Activated CD8-positive, alpha-beta memory T cell treated with anti-CD3 and anti-CD28 coated beads, Interleukin-2, amount 50 U/mL, for 4 hours (primary cell): Measurements from ENCODE around the gene TMEM220.
"Not testable (repeated sequence)": the region's sequence is repeated elsewhere in the genome, so short reads cannot be mapped to it uniquely, and the experiment has no call there.

Experiments used
- DNase-seq: peaks from one replicate; pipeline ENCODE4 v3.0.0-alpha.2; 2020

TMEM220 gene

DNA sequence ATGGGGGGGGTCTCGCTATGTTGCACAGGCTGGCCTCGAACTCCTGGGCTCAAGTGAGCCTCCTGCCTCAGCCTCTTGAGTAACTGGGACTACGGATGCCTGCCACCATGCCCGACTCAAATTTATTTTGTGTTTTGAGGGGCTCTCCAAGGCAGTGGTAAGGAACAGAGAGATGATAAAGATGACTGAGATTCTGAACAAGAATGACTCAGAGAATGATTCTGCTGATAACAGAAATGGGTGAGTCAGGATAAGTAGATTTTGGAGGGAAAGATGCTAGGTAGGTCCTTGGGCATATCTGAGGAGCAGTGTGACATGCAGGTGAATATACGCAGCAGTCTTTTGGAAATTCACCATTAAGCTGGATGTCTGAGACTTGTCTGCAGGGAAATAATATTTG lies 2.6 kb downstream of the TMEM220 start:
- no peak for DNase-seq

DNA sequence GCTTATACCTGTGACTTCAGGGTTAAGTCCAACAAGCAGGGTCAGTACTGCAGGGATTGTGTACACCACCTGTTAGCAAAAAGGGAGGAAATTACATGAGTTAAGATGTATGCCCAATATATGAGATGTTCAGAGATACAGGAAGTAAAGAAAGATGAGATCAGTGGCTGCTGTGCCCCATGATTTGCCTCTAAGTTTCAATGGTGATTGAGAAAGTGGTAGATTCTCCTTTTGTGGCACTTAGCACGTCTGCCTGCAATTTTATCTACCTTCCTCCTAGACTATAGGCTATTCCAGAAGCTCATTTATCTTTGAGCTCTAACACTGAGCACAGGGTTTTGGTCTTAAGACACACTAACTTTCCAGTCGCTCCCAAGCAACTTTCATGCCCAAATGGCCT lies 3.6 kb downstream of the TMEM220 start:
- no peak for DNase-seq

DNA sequence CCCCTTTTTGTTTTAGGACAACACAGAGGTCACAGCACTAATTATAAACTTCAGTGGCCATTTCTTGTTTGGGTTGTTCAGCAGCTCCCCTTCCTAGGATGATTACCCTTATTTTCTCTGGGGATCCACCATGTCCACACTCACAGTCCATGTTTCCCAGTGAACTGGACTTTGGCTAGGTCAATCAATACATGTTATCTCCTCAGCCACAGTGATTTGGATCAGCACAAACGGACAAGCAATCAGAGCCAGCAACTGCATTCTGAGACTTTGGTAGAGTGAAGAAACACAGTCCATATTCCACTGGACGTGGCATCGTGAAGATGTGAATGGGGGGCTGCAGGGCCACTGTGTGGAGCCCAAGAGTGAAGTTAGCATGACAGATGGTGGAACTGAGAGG lies 4.6 kb downstream of the TMEM220 start:
- no peak for DNase-seq

DNA sequence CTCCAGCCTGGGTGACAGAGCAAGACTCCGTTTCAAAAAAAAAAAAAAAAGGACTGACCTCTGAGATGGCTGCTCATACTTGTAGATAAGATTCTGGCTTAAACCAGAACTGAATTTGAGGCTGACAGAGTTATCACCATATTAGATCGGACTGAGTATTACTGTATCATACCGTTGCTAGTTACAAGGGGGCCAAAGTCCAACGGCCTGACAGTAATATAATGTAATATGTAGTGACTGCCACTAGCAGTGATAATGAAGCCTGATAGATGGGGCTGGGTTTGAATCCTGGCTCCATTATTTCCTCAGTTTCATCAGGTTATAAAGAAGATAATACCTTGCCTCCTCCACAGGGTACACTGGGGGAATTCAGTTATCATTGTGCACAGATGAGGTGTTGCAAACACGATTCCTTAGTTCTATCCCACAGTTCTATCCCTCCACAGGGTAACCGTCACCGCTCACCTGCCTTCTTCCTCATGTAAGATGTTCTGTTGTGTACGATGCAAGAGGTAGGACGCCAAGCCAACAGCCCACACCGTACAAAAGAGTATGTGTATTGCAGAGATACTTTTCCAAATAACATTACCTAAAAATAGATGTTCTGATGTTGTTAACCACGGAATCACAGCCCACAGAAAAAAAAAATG lies 5.2 kb downstream of the TMEM220 start:
- DNase-seq = no peak

DNA sequence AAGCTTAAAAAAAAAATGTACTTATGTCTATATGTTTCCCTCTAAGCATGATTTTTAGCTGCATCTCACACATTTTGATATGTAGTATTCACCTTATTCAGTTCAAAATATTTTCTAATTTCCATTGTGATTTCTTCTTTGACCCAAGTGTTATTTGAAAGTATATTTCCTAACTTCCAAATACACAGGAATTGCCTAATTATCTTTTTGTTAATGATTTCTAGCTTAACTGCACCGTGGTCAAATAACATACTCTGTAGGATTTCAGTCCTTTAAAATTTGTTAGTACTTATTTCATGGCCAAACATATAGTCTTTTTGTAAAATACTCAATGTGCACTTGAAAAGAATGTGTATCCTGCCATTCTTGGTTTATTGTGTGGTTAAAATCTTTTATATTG lies 11.3 kb downstream of the TMEM220 start:
- no peak for DNase-seq

DNA sequence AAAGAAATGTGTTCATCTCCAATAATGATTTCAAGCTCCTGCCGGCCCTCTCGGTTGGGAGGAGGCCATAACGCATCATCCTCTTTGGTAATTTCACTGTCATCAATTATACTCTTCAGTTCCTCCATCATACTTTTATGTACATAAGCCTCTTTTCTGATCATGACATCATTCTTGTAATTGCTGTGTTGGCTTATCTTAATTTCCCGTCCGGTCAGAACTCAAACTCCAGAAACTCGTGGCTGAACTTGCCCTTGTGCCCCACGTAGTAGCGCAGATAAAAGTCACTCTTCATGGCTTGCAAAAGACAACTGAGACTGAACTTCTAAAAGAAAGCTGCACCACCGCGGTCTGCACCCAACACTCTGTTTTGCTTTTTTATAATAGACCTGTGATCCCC lies 13.6 kb downstream of the TMEM220 start:
- DNase-seq = no peak

DNA sequence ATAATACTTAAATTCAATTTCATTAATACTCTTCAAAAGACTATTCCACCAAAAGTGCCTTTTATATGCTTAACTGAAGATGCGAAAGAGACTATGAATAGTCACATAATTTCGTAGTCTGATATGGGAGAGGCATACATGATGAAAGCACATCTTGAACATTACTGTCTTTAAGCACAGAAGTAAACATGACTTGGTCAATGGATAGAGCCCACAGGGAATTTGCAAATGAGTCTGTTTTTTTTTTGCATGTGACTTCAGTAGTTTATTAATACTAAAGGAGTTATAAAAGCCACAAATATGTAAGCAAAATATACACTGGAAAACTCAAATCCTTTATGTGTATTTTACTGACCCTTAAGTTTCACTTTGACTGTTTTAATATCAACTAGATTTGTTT lies 16.5 kb downstream of the TMEM220 start:
- DNase-seq = no peak

DNA sequence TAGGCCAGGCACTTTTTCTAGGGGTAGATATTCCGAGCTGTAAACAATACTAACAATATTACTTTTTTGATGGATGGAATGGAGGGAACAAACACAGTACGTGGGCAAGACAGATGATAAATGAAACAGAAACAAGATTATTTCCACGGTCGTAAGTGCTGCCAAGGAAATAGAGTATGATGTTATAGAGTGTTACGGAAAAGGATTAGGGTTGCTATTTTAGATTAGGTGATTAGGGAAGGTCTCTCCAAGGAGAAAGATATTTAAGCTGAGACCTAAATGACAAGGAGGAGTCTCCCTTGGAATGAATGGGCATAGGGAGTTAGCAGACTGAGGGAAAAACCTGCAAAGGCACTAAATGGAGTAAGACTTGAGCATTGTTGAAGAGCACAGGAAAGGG lies 24.1 kb downstream of the TMEM220 start:
- DNase-seq = no peak

DNA sequence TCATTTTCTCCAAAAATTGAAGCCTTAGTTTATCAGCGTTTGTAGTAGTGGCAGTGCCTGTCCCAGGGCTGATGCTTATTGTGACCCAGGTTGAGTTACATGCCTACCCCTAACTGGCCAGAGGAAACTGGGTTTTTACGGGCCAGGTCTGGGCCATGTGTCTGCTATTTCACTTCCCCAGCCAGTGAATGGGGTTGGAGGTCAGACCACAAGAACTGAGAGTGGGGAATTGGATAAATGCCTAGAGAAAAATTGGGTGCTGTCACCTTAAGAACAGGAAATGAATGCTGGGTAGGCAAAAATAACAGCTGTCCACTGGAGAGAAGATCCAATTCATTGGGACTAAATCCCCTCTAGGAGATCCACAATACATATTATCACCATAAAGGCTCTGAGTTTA lies 27.2 kb downstream of the TMEM220 start:
- DNase-seq = no peak

DNA sequence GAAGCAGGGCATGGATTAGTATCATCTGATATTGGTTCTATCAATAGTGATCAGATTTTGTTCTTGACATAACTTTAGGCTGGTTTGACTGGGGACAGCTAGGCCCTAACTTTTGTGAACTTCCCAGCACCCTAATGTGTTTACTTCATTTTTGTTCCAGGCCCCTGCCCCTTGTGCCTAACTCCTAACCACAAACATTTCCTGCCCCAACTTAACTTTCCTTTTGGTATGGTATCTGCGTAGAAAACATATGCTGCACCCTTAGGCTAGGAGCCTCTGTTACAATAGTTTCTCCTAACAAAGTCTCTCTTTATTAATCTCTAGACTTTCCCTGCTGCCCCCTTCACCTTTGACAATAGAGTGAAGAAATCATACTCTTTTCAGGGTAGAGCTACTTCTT lies 30.0 kb downstream of the TMEM220 start:
- no peak for DNase-seq

DNA sequence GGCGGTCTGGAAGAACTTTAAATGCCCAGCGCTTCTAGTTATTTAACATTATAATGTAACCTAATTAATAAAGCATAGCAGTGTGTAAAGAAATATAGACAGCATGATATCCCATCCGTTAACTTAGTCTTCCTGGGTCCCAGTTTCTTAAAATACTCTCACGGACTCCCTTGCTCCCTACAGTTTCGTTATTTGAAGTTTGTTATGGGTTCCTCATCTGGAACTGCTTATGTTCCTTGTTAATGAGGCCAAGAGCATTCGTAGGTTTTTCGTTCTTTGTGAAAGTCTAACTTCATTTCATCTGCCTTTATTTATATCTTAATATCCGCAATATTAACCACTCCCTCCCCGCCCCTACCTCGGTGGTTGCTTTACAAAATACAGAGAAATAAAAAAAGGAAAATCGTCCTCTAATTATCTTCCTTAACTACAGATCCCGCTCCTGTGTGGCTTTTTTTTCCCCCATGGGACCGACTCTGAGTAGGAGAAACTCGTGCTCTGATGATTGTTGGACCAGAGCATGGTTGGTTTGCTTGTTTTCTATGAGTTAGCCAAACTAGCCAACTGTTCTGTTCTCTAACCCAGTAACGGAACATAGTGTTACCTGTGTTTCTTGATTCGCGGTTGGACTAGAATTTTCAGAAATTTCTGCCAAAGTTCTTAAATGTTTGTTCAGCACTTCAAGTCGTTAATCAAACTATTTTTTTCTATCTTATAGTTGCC lies 31.6 kb downstream of the TMEM220 start:
- DNase-seq = no peak

DNA sequence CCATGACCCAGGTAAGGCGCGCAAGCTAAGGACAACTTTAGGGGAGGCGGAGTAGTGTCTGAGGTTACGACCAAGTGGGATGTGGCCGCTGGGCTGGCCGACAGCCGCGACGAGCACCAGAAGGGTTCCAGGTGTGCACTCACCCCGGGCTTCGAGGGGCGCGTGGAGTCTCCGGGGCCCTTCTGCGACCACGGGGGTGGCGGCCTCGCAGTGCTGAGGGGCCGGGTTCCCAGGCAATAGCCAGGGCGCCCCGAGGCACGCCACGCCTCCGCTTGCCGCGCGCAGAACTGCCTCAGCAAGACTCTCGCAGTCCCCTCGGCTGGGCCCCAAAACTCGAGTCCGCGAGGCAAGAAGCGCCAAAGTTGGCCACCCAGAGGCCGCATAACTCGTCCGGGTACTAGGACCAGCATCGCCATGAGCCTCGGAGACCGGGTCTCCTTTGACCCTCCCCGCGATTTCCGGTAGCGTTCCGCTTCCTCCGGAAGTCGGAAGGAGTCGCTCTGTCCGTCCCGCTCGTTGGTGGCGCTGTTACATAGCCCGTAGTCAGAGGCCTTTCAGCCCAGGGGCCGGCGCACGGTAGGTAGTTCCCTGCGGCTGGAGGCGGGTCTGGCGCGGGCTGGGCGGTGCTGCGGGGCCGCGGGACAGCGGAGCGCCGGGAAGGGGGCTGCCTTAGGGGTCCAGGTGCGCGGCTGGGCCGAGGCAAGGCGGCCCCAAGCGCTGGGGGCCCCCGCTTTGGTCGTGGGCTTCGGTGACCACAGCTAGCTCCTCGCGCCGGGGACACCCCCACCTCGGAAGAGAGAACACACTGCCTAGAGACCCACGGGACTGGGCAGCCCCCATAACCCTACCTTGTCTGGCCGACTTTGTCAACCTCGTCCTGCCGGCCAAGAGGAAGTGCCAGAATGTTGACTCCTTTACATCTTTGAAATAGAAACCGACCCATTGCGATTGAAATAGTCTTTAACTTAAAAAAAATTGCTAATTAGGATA lies 32.4 kb downstream of the TMEM220 start, which contains the start of the genes ADPRM and SCO1:
TSS of gene ADPRM (plus strand) at position 503 of the 990 bp plus-strand sequence. CDS start 7,333 bp downstream, outside the sequence.
TSS of gene SCO1 (minus strand) at position 442 of the 990 bp plus-strand sequence. CDS start at position 416, 26 bp downstream.
- DNase-seq = peak; percentile 86

DNA sequence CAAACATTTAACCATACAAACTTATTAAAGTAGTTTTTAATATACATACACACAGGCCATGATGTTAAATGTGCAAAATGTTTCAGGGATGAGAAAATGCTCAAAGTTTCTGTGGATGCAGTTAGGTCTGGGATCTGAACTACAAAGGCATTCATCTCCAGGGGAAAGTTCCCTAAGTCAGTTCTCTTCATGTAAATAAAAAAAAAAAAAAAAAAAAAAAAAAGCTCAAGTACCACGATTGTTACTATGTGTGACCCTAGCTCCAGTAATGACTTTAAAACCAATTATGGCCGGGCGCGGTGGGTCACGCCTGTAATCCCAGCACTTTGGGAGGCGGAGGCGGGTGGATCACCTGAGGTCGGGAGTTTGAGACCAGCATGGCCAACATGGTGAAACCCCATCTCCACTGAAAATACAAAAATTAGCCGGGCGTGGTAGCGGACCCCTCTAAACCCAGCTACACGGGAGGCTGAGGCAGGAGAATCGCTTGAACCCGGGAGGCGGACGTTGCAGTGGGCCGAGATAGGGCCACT lies 33.9 kb downstream of the TMEM220 start:
- DNase-seq = not testable (repeated sequence)

DNA sequence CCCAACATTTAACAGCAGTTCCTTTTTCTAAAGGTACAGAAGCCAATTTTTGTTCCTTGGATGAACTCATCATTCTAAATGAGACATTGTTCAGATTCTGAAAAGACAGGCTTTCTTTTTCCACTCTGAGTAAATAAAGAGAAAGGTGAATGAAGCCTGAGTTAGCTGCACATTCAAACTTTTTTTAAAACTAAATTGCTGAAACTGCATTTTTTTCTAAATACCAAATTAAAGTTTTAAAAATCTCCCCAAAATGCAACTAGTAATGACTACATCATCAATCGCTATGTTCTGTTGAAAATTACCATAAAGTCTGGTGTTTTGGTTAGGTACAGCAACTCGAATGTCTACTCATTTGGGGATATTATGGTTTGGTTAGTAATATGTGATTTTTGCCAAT lies 42.3 kb downstream of the TMEM220 start:
- no peak for DNase-seq

DNA sequence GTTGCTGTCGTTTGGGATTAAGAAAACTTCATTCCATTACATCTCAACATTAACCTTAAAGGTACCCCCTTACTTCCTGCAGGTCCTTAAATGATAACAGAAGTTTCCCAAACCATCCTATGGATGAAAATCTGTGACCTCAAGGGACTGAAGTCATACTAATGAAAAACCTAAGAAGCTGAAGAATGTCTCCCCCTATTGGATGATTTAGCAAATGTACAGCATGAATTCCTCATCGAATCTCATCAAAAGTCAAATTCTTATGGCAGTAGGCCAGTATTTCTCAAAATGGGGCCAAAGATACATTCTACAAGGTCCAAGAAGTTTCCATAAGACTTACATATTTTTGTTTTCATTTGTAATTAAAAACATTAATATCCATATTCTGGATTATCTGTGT lies 46.0 kb downstream of the TMEM220 start:
- DNase-seq = no peak

DNA sequence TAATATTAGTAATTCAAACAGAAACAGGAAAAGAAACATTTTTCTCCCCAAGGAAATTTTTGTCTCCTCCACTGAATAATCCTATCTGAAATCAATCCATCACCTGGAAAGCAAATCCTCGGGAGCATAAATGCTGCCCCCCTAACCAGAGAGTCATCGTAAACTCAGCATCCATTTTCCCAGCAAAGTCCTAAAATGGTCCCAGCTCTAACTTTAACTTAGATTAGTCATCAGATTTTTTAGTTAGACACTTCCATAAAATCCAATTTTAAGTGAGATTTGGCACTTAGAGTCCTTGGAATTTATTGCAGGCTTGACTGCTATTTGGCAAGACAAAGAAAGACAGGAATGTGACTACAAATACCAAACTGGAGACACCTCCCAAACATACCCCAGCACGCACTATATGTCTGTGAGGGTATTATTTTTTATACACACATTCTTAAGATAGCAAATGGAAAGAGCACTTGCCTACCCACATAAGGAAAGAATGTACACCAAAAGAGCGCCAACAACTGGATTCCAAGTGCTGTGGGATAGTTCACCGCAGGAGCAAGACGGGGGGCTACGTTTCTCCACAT lies 47.9 kb downstream of the TMEM220 start:
- no peak for DNase-seq

DNA sequence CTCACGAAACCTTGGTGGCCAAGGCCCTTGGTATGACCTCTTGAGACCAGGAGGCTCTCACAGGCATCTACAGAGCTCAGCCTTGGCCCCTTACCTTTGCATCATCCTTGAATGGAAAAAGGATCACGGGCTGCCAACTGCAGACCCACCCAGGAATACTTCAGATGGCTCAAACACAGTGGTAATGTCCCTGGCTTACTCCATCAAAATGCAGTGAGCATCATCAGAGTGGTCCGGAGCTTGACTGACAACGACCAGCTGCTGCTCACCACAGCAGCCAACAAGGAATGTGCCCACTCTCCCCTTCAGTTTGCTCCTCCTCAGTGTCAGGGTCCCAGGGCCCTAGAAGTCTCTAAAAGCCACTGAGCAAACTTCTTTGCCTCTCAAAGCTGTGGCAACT lies 55.1 kb downstream of the TMEM220 start:
- no peak for DNase-seq

DNA sequence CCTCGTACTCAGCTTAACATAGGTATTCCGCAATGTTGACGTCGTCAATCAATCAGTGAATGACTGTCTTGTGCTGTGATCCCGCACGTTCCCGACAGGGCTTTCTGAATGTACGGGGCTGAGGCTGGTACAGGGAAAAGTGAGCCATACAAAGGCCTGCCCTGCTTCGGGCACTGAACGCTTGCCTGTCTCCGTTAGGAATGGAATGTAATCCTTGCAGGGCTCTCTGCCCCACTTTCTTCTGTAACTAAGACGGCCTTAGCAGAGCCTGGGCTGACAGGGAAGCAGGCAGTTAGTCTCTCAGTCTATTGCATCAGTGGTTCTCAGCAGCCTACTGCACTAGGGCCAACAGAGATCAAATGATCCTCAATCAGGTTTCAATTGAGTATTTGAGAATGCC lies 56.5 kb downstream of the TMEM220 start:
- no peak for DNase-seq

DNA sequence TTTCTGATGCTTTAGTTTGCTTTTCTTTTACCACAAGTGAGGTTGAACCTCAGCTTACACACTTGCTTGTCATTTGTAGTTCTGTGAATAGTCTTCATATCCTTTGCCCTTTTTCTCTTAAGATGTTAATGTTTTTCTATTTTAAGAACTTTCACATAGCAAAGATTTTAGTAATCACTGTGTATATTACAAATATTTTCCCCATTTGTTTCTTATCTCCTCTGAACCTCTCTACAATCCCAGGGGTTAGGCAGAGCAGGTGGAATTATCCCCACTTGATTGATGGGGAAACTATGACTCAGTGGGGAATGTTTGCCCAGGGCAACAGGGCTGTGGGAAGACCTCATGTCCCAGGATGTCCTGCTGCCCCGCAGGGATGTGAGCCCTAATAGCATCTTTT lies 61.0 kb downstream of the TMEM220 start:
- no peak for DNase-seq

DNA sequence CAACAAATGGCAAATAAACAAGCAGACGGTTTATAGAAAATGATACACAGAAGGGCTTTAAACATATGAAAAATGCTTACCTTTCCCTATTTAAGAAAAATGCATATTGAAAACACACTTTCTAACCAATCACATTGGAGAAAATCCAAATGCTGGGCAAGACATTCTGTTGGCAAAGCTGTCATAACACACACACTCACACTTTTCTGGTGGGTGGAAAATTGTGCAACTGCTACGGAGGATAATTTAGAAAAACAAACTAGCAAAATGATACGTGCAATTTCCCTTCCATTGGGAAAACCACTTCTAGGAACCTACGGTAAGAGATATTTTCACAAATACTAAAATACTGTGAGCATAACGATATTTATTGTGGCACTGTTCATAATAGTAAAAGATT lies 62.9 kb downstream of the TMEM220 start:
- DNase-seq = no peak

DNA sequence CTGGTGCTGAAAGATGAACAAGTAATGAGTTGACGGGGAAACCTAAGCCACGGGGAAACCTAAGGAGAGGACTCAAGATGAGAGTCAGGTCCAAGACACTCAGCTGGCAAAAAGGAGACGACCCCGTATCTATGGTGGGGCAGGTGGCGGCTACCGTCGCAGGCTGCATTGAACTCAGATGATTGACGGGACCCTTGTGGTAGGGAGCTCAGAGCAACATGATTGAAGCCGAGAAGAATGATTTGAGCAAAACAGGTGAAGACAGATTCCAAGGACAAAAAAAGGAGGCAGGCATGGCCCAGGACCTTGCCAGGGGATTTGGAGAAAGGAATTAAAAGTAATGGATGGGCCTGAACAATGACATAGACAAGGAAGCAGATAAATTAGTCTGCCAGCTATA lies 65.3 kb downstream of the TMEM220 start:
- DNase-seq = no peak
